Stimulated activated CD8-positive, alpha-beta memory T cell treated with anti-CD3 and anti-CD28 coated beads, Interleukin-7, amount 100 ng/mL, for 4 hours (primary cell): Measurements from ENCODE around the gene UBASH3A.
"Not testable (repeated sequence)": the region's sequence is repeated elsewhere in the genome, so short reads cannot be mapped to it uniquely, and the experiment has no call there.

ENCODE experiments used
- DNase-seq, 2 donors: peaks; one replicate each; pipeline ENCODE4 v3.0.0-alpha.2; 2020; ENCODE audit warnings: low read depth in 2 of 2

UBASH3A gene

DNA sequence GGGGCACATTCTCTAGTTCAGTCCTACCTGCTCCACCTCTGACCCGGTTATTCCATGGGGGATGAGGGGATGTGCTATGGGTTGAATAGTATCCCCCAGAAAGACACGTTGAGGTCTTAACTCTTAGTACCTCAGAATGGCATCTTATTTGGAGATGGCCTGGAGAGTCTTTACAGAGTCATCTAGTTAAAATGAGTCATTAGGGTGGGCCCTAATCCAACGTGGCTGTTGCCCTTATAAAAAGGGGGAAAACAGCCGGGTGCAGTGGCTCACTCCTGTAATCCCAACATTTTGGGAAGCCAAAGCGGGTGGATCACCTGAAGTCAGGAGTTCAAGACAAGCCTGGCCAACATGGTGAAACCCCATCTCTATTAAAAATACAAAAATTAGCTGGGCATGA is 13.5 kb upstream of the UBASH3A start:
- DNase-seq, result no peak

DNA sequence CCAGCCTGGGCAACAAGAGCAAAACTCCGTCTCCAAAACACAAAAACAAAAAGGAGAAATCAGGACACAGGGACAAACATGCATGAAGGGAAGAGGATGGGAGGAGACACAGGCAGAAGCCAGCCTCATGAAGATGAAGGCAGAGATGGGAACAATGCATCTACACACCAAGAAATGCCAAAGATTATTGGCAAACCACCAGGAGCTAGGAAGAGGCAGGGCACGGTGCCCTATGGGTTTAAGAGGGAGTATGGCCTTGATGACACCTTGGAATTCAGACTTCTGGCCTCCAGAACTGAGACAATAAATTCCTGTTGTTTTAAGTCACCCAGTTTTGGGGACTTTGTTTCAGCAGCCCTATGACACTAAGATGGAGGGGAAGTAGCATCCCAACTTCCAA is 13.0 kb upstream of the UBASH3A start:
- no peak for DNase-seq

DNA sequence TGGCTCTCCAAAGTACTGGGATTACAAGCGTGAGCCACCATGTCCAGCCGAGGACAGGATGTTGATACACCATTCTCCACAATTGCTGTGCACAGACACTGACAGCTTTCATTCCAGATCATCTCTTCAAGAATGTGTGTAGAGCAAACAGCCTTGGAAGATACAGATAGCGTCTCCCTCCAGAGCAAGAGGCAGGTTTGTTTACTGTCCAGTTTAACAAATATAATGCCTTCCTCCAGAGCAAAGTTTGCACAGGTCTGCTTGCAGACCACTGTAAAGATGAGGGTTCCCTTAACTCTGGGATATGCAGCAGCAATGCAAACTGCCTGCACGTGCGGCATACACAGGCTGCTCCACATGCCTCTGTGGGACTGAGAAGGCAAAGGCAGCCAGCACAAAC is 12.4 kb upstream of the UBASH3A start:
- no peak for DNase-seq

DNA sequence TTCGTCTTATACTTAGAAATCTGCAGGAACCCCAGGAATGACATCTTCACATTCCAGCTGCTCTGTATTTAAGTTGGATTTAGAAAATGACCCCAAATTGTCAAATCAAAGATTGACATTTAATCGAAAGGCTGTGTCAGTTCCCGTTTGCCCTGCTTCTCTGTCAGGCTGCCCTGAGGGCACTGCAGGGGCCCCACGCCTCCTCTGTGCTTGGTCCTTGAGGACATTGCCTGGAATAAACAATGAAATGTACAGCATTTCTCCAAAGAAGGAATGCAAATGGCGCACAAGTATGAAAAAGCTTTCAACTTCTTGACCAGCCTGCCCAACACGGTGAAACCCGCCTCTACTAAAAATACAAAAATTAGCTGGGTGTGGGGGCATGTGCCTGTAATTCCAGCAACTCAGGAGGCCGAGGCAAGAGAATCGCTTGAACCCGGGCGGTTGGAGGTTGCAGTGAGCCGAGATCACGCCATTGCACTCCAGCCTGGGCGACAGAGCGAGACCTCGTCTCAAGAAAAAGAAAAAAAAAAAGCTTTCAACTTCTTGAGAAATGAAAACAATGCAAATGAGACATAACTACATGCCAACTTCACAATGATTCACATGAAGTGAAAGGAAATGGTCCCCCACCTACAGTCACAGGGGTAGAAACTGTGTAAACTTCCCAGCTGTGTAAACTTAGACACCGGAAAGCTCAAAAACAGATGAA is 10.8 kb upstream of the UBASH3A start:
- no peak for DNase-seq

DNA sequence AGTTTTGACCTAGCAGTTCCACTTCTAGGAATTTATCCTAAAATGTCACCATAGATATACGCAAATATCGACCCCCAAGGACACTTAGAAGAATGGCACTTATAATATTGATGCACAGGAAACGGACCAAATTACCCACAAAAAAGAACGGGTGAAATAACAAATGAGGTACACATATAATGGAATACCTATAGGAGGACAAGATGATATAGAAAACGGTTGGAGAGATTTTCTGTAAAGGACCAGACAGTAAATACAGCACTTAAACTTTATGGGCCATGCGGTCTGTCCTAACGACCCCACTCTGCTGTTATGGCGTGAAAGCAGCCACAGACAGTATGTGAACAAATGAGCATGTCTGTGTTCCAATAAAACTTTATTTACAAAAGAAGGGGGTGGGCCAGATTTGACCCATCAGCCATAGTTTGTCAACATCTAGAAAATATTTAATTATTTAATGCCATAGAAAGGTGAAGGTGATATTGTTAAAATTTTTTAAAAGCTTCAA is 10.2 kb upstream of the UBASH3A start:
- DNase-seq, result no peak

DNA sequence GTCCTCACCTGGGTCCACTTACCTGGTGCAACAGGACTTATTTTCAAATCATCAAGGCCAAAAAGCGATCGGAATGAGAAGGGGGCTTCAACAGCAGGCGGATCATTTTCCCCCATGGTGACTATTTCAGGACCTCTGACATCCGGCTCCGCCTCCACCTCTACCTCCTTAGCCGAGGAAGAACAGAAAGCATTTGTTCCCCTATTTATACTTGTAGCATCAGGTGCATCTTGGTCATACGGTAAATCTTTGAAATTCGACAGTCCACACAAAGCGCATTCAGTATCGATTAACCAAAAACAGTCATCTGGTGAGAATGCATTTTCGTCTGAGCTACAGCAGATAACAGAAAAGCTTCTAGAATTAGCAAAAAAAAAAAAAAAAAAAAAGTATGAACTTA is 8.4 kb upstream of the UBASH3A start:
- no peak for DNase-seq

DNA sequence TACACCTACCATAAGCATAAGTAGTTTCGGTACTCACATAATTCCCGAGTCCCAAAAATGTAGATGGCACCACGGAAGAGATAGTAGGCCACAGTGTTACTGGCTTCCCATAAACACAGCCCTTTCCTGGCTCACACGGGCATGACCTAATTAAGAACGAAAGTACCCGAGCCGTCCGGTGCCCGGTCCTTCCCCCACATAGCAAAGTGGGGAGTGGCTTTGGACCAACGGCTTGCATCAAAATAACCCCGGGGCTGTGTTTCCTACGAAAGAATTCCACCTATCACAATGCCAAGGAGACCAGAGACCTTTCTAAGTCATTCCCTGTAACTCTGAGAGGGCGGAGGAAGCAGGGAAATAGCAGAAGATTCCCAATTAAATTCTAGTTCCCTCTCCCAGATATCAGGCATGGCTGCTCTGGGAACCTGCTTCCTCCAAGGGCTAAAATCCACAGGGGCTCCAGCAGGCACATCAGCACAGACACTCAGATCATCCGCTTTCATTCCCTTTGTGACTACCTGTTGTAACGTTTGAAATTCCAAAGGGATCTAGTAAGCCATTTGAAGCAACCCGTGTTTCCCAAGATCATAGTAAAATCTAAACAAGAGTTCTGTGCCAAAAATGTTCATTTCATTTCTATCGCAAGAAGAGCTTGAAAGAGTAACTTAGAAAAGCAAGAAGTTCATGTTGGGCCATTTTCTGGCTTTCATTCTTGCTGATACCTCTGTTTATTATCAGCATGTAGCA is 7.6 kb upstream of the UBASH3A start, which contains the start of gene TMPRSS3:
Gene TMPRSS3, minus strand, starts transcription at position 148 of the 747 bp plus-strand sequence. CDS start 635 bp downstream, outside the sequence.
- no peak for DNase-seq

DNA sequence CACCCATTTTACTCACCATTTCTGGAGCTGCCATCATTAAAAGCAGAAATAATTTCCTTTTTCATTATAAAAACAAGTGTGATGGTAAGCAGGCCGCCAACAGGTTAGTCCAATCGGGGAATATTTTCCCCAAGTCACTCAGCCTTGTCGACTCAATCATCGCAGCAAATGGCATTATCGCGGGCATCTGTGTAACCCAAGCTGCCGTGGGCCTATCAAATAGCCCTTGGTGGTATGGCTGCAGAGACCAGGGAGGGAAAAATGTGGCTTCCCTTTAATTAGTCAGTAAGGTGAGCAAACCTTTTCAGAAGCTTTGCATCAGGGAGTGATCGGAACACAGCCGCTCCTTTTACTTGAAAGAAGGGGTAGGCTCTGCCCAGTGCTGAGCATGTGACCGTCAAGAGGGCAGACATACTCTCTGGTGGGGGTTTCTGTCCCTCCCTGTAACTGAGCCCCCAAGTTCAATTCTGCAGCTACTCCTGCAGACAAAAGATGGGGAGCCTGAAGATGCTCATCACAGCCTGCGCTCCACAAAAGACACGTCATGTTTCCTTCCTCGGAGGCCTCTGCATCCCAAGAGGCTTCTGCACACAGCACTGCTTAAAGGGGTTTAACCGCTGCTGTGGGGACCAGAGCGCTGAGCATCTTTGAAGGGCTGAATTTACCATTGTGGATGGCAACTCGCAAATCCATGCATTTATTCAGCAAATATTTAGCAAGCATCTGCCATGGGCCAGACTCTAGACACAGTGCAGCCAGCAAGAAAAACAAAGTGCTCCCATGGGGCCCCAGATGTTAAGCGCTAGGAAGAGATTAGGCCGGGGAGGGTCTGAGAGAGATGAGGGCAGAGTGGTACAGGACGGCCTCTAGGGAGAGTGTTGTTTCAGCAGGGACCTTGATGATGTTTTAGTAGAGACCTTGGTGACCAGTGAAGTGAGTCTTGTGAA is 6.6 kb upstream of the UBASH3A start:
- no peak for DNase-seq

DNA sequence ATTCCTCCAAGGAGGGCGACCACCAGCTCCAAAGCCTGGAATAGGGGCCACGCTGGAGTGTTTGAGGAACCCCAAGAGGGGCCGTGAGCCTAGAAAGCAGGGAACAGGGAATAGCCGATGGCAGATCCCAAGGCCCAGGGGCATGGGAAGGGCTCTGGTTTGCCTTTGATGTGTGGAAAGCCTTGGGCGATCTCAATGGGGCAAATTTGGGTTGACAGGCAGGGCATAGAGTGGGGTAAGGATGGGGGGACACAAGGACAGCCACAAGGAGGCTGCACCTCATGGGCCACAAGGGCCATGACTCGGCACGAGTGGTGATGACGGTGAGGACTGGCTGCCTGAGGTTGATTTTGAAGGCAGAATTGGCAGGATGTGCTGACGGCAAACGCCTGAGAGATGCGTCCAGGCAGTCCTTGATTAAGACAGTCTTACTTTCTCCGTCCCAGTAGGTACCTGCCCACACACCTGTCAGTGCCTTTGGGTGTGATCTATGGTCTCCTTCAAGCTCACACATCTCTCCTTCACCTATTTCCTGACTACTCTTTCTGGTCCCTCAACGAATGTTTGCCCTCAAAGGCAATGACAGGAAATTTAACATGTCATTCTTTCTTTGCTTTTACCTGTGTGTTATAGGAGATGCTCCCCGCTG is 5.8 kb upstream of the UBASH3A start:
- no peak for DNase-seq

DNA sequence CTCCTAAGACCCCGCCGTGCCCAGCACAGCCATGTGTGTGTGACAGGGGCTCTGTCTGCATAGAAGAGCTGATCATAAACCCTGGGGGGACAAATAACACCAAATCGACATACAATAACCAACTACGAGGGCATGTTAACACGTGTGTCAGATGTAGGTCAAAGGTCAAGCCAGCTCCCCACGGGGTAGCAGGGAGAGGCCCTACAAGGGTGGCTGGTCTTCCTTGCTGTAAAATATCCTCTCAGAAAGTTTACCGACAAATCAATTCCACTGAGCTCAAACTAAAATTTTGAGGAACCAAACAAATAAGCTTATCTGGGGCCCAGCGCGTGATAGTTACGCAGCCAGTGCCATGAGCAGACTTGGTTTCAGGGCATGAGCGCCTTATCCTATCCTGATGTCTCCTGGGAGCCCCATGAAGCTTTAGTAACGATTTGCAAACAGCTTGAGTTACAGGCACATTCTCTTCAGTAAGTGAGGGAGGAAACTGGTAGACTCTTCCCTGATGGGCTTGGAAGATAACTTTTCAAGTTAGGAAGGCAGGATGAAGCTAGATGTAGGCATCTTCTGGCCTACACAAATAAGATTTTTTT is 5.2 kb upstream of the UBASH3A start:
- no peak for DNase-seq

DNA sequence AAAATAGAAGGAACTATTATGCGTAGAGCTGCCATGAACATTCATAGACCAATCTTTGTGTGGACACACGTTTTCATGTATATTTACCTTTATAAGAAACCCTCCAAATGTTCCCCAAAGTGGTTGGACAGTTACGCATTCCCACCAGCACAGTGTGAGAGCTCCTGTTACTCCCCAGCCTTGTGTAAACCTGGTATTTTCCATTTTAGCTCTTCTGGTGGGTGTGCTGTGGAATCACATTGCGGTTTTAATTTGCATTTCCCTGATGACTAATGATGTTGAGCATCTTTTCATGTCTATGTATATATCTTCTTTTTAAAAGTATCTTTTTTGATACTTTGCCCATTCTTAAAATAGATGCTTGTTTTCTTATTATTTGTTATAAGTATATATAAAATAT is 3.2 kb upstream of the UBASH3A start:
- no peak for DNase-seq

DNA sequence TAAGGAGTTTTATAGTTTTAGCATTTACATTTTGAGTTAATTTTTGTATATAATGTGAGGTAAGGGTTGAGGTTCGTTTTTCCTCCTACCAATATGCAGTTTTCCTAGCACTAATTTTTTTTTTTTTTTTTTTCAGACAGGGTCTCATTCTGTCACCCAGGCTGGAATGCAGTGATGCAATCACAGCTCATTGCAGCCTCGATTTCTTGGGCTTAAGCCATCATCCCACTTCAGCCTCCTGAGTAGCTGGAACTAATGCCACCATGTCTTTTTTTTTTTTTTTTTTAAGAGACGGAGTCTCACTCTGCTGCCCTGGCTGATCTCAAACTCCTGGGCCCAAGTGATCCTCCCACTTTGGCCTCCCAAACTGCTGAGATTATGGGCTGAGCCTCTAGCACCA is 2.5 kb upstream of the UBASH3A start:
- DNase-seq, result no peak

DNA sequence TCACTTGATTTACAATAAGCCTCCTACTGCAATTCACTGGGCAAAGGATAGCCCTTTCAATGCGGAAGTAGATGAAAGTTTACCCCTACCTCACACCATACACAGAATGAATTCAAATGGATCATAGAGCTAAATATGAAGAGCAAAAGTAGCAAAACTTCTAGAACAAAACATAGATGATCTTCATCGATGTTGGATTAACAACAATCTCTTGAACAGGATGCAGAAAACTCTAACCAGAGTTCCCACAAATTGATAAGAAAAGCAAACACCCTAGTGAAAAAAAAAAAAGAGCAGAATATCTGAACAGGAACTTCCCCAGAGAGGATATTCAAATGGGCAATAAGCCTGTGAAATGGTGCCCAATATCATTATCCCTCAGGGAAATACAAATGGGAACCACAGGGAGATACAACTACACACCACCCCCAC is 1.9 kb upstream of the UBASH3A start:
- no peak for DNase-seq

DNA sequence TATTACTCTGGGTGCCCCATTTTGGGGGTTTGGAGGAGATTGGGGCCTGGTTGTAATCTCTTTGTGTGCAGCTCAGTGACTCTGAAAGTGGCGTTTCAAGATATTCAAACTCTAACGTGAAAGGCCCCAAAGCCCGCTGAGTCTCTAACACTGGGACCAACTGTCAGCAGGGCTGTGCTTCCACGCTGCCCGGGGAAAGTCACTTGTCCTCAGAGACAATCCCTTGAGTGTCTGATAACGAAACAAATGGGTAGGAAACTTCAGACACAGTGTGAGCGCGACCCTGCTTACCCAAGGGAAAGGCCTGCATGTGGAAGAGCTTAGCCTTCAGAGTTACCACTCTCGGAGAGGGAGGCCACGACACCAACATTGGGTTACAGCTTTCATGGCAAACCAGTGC is 837 bp downstream of the UBASH3A start:
- no peak for DNase-seq

DNA sequence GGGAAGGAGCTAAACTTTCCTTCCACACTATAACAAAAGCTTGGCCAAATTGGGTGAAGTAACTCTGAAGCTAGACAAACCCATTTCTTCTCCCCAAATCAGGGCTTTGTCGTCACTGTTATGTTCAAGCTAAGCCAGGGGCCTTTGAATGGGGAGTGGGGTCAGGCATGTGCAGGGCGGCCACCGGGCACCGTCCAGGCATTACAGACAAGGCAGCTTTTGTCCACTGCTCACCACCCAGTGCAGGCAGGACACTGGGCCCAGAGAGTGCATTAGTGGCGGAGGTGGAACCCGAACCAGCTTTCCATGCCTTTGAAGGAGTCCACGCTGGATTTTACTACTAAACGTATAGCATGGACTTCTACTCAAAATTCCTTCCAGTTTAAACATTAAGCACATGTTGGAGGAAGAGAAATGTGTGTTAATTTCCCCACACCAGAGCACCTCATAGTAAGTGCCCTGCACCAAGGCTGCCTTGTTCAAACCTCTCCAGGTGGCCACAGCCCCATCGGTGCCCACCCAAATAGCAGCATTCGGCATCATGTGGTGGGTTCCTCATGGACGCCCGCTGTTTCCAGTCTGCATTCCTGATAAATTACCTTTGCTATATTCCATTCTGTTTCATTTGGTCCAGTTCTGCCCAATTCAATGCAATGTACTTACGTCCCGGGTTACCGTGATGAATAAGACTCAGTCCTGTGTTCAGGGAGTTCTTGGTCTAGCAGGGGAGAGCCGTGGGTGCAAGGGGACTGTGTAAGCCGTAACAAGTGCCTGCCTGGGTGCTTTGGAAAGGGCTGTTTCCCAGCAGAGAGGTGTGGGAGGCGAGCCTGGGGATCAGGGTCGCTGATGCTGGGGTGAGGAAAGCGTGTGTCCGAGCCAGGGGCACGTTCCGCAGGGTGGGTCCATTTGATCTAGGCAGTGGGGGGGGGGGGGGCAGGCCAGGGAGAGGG is 1.6 kb downstream of the UBASH3A start:
- DNase-seq, result no peak

DNA sequence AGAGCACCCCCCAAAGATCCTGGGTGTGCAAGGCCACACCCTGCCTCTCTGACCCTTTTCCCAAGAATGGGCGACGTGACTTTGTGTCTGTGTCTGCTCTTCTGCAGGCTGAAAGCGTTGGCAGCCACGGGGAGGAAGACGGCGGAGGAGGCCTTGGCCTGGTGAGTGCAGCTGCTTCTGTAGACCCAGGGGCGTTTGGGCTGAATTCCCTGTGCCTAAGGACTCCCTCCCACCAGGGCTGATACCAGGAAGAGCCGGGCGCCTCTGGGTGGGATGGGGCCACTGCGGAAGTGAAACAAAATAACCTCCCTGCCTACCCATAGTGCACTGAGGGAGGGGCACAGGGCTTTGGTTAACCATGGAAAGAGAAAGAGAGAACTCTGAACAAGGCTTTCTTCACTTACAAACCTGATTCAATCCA is 2.5 kb downstream of the UBASH3A start:
- DNase-seq, result no peak

DNA sequence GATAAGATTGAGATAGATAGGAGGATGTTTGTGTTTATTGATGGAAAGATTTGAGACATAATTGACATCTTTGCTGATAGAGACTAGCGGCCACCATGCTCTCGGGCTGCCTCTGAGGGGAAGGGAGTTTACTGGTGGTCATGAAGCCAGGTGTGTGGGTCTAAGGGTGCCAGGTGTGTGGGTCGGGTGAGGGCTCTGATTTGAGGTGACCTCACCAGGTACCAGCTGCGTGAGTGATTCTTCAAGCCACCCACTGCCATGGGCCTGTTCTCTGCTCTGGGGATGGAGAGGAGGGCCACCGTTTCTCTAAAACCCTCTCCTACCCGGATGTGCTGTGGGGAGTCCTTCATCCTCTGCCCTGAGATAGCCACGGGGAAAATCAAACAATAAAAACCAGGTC is 3.2 kb downstream of the UBASH3A start:
- DNase-seq, result no peak

DNA sequence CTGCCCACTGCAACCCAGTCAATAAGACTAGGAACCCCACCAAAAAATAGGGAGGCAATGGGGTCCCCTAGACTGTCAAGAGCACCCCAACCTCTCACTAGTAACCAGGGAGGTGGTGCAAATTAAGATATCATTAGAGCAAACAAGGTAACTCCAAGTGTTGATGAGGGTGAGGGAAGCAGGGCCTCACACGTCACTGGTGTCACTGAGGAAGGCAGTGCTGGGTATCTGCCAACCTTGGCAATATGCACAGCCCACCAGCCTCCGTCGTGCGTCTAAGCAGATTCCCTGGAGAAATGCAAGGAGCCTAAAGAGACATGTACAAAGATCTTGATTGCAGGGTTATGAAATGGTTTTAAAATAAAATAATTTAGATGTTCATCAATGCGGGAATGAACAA is 3.8 kb downstream of the UBASH3A start:
- no peak for DNase-seq

DNA sequence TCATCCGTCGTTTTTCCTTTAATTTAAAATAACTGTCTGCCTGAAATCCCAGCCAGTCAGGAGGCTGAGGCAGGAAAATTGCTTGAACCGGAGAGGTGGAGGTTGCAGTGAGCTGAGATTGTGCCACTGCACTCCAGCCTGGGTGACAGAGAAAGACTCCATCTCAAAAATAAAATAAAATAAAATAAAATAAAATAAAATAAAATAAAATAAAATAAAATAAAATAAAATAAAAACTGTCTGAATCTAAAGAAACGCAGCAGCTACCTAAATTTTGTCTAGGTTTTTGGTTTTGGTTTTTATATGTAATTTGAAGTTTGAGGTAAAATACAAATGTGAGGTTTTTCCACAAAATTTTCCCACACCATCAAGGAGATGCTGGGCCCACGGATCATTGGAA is 5.0 kb downstream of the UBASH3A start:
- not testable (repeated sequence) for DNase-seq

DNA sequence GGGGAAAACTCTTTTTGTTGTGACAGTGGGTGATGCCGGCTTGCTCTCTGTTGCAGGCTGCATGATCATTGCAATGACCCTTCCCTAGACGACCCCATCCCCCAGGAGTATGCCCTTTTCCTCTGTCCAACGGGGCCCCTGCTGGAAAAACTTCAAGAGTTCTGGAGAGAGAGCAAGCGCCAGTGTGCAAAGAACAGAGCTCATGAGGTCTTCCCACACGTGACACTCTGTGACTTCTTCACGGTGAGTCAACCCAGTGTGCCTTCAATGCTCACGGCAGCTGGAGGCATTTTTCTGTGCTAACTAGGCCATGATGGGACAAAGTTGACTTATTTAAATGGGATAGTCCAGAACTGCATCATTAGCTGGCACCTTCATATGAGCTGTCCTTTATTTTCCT is 5.7 kb downstream of the UBASH3A start:
- no peak for DNase-seq
